ENCODE results near the gene WIPI1.

Gene WIPI1

GRCh38 chr17:68439656-68440290, 17.5 kb downstream of the WIPI1 start:
- no peak overlapping the region for H3K4me3 ChIP-seq (ENCODE audit: low read length)
- TF ChIP-seq ZNF274 (IDR thresholded peaks at IDR 0.05; ENCODE audit: low read depth, low read length), result no peak

- no peak for TF ChIP-seq ZNF274 (IDR thresholded peaks at IDR 0.05; ENCODE audit: low read depth, low read length)
- no peak overlapping the region; the same call in 1 of the 2 replicates for H3K4me3 ChIP-seq (ENCODE audit: low read length)
These were observed 19.1 kb downstream of the WIPI1 start for GRCh38 chr17:68437979-68438822.

- no peak for TF ChIP-seq ZNF274 (IDR thresholded peaks at IDR 0.05; ENCODE audit: low read depth, low read length)
- H3K4me3 ChIP-seq (ENCODE audit: low read length), result no peak overlapping the region
These were observed 21.1 kb downstream of the WIPI1 start for GRCh38 chr17:68435876-68436842.

GRCh38 chr17:68435361-68435760, 21.9 kb downstream of the WIPI1 start:
- no peak overlapping the region for H3K4me3 ChIP-seq (ENCODE audit: low read length)
- TF ChIP-seq ZNF274 (IDR thresholded peaks at IDR 0.05; ENCODE audit: low read depth, low read length), result no peak

- no peak for TF ChIP-seq ZNF274 (IDR thresholded peaks at IDR 0.05; ENCODE audit: low read depth, low read length)
These were observed 23.3 kb downstream of the WIPI1 start for GRCh38 chr17:68433911-68434508.

GRCh38 chr17:68433211-68433610, 24.1 kb downstream of the WIPI1 start:
- H3K4me3 ChIP-seq (ENCODE audit: low read length), result no peak overlapping the region
- TF ChIP-seq ZNF274 (IDR thresholded peaks at IDR 0.05; ENCODE audit: low read depth, low read length), result no peak

More at GRCh38 chr17:68433911-68434508, 23.3 kb downstream of the WIPI1 start:
- H3K4me3 ChIP-seq (ENCODE audit: low read length), result no peak overlapping the region

GRCh38 chr17:68432086-68432864, 25.0 kb downstream of the WIPI1 start:
- no peak overlapping the region for H3K4me3 ChIP-seq (ENCODE audit: low read length)
- TF ChIP-seq ZNF274 (IDR thresholded peaks at IDR 0.05; ENCODE audit: low read depth, low read length), result no peak

GRCh38 chr17:68431661-68432071, 25.6 kb downstream of the WIPI1 start:
- no peak for TF ChIP-seq ZNF274 (IDR thresholded peaks at IDR 0.05; ENCODE audit: low read depth, low read length)

GRCh38 chr17:68431045-68431608, 26.2 kb downstream of the WIPI1 start:
- no peak overlapping the region for H3K4me3 ChIP-seq (ENCODE audit: low read length)
- no peak for TF ChIP-seq ZNF274 (IDR thresholded peaks at IDR 0.05; ENCODE audit: low read depth, low read length)

More at GRCh38 chr17:68431661-68432071, 25.6 kb downstream of the WIPI1 start:
- no peak overlapping the region for H3K4me3 ChIP-seq (ENCODE audit: low read length)

- TF ChIP-seq ZNF274 (IDR thresholded peaks at IDR 0.05; ENCODE audit: low read depth, low read length), result no peak
- no peak overlapping the region for H3K4me3 ChIP-seq (ENCODE audit: low read length)
These were observed 27.4 kb downstream of the WIPI1 start for GRCh38 chr17:68429881-68430280.

GRCh38 chr17:68428498-68429172, 28.7 kb downstream of the WIPI1 start:
- TF ChIP-seq ZNF274 (IDR thresholded peaks at IDR 0.05; ENCODE audit: low read depth, low read length), result no peak
- no peak overlapping the region for H3K4me3 ChIP-seq (ENCODE audit: low read length)

GRCh38 chr17:68427575-68427974, 29.7 kb downstream of the WIPI1 start:
- no peak for TF ChIP-seq ZNF274 (IDR thresholded peaks at IDR 0.05; ENCODE audit: low read depth, low read length)
- H3K4me3 ChIP-seq (ENCODE audit: low read length), result no peak overlapping the region

Measured in GM08714 (cell line).